ENCODE data around the gene KLHDC4.

Gene KLHDC4

GRCh38 chr16:87698676-87699199, 67.0 kb downstream of the KLHDC4 start:
- Histone ChIP-seq H3K27me3 (ENCODE audit: control insufficient read depth, insufficient read depth, low read length) (no peaks in the 10 kb centered on the region), H3K36me3 (ENCODE audit: control insufficient read depth, insufficient read depth, low read length) (peaks cover 61% of the 10 kb centered on the region), H3K4me3 (ENCODE audit: low read depth, low read length) (no peak overlapping the region), H3K4me1 (ENCODE audit: control insufficient read depth, insufficient read depth, low read length) (no peaks in the 10 kb centered on the region), H3K9ac (ENCODE audit: low read depth, low read length) (no peak overlapping the region), H3K9me3 (ENCODE audit: control insufficient read depth, insufficient read depth, low read length) (no peaks in the 10 kb centered on the region)

GRCh38 chr16:87698241-87698640, 67.5 kb downstream of the KLHDC4 start:
- Histone ChIP-seq H3K27me3 (ENCODE audit: control insufficient read depth, insufficient read depth, low read length) (no peaks in the 10 kb centered on the region), H3K4me1 (ENCODE audit: control insufficient read depth, insufficient read depth, low read length) (no peaks in the 10 kb centered on the region), H3K4me3 (ENCODE audit: low read depth, low read length) (no peak overlapping the region), H3K9ac (ENCODE audit: low read depth, low read length) (no peak overlapping the region), H3K9me3 (ENCODE audit: control insufficient read depth, insufficient read depth, low read length) (no peaks in the 10 kb centered on the region), H3K36me3 (ENCODE audit: control insufficient read depth, insufficient read depth, low read length) (peaks cover 58% of the 10 kb centered on the region)

- Histone ChIP-seq H3K27me3 (ENCODE audit: control insufficient read depth, insufficient read depth, low read length) (no peaks in the 10 kb centered on the region), H3K9me3 (ENCODE audit: control insufficient read depth, insufficient read depth, low read length) (no peaks in the 10 kb centered on the region), H3K4me1 (ENCODE audit: control insufficient read depth, insufficient read depth, low read length) (no peaks in the 10 kb centered on the region), H3K9ac (ENCODE audit: low read depth, low read length) (no peak overlapping the region), H3K4me3 (ENCODE audit: low read depth, low read length) (no peak overlapping the region), H3K36me3 (ENCODE audit: control insufficient read depth, insufficient read depth, low read length) (peaks cover 56% of the 10 kb centered on the region)
These were observed 68.0 kb downstream of the KLHDC4 start for GRCh38 chr16:87697792-87698191.

- no peaks in the 10 kb centered on the region for H3K27me3 ChIP-seq (ENCODE audit: control insufficient read depth, insufficient read depth, low read length)
- H3K9ac ChIP-seq (ENCODE audit: low read depth, low read length) = no peak overlapping the region
- H3K9me3 ChIP-seq (ENCODE audit: control insufficient read depth, insufficient read depth, low read length) = no peaks in the 10 kb centered on the region
- no peak overlapping the region for H3K4me3 ChIP-seq (ENCODE audit: low read depth, low read length)
- H3K4me1 ChIP-seq (ENCODE audit: control insufficient read depth, insufficient read depth, low read length) = no peaks in the 10 kb centered on the region
- peaks cover 55% of the 10 kb centered on the region for H3K36me3 ChIP-seq (ENCODE audit: control insufficient read depth, insufficient read depth, low read length)
These were observed 68.5 kb downstream of the KLHDC4 start for GRCh38 chr16:87697256-87697655.

GRCh38 chr16:87696726-87697125, 69.1 kb downstream of the KLHDC4 start:
- Histone ChIP-seq H3K36me3 (ENCODE audit: control insufficient read depth, insufficient read depth, low read length) (peaks cover 52% of the 10 kb centered on the region), H3K27me3 (ENCODE audit: control insufficient read depth, insufficient read depth, low read length) (no peaks in the 10 kb centered on the region), H3K4me3 (ENCODE audit: low read depth, low read length) (no peak overlapping the region), H3K9ac (ENCODE audit: low read depth, low read length) (no peak overlapping the region), H3K9me3 (ENCODE audit: control insufficient read depth, insufficient read depth, low read length) (no peaks in the 10 kb centered on the region), H3K4me1 (ENCODE audit: control insufficient read depth, insufficient read depth, low read length) (no peaks in the 10 kb centered on the region)

- Histone ChIP-seq H3K9me3 (ENCODE audit: control insufficient read depth, insufficient read depth, low read length) (no peaks in the 10 kb centered on the region), H3K4me3 (ENCODE audit: low read depth, low read length) (no peak overlapping the region), H3K36me3 (ENCODE audit: control insufficient read depth, insufficient read depth, low read length) (peaks cover 44% of the 10 kb centered on the region), H3K27me3 (ENCODE audit: control insufficient read depth, insufficient read depth, low read length) (no peaks in the 10 kb centered on the region), H3K4me1 (ENCODE audit: control insufficient read depth, insufficient read depth, low read length) (no peaks in the 10 kb centered on the region), H3K9ac (ENCODE audit: low read depth, low read length) (no peak overlapping the region)
These were observed 70.3 kb downstream of the KLHDC4 start for GRCh38 chr16:87695534-87695933.

- H3K9ac ChIP-seq (ENCODE audit: low read depth, low read length) = no peak overlapping the region
- H3K36me3 ChIP-seq (ENCODE audit: control insufficient read depth, insufficient read depth, low read length) = peaks cover 50% of the 10 kb centered on the region
- no peaks in the 10 kb centered on the region for H3K4me1 ChIP-seq (ENCODE audit: control insufficient read depth, insufficient read depth, low read length)
- no peaks in the 10 kb centered on the region for H3K27me3 ChIP-seq (ENCODE audit: control insufficient read depth, insufficient read depth, low read length)
- no peaks in the 10 kb centered on the region for H3K9me3 ChIP-seq (ENCODE audit: control insufficient read depth, insufficient read depth, low read length)
- no peak overlapping the region for H3K4me3 ChIP-seq (ENCODE audit: low read depth, low read length)
These were observed 71.2 kb downstream of the KLHDC4 start for GRCh38 chr16:87694441-87695125.

GRCh38 chr16:87693827-87694226, 72.0 kb downstream of the KLHDC4 start:
- Histone ChIP-seq H3K4me3 (ENCODE audit: low read depth, low read length) (no peak overlapping the region), H3K27me3 (ENCODE audit: control insufficient read depth, insufficient read depth, low read length) (no peaks in the 10 kb centered on the region), H3K9ac (ENCODE audit: low read depth, low read length) (no peak overlapping the region), H3K9me3 (ENCODE audit: control insufficient read depth, insufficient read depth, low read length) (no peaks in the 10 kb centered on the region), H3K36me3 (ENCODE audit: control insufficient read depth, insufficient read depth, low read length) (peaks cover 46% of the 10 kb centered on the region), H3K4me1 (ENCODE audit: control insufficient read depth, insufficient read depth, low read length) (no peaks in the 10 kb centered on the region)

GRCh38 chr16:87692756-87693155, 73.0 kb downstream of the KLHDC4 start:
- no peak overlapping the region for H3K9ac ChIP-seq (ENCODE audit: low read depth, low read length)
- no peaks in the 10 kb centered on the region for H3K4me1 ChIP-seq (ENCODE audit: control insufficient read depth, insufficient read depth, low read length)
- peaks cover 38% of the 10 kb centered on the region for H3K36me3 ChIP-seq (ENCODE audit: control insufficient read depth, insufficient read depth, low read length)
- H3K27me3 ChIP-seq (ENCODE audit: control insufficient read depth, insufficient read depth, low read length) = no peaks in the 10 kb centered on the region
- H3K9me3 ChIP-seq (ENCODE audit: control insufficient read depth, insufficient read depth, low read length) = no peaks in the 10 kb centered on the region
- no peak overlapping the region for H3K4me3 ChIP-seq (ENCODE audit: low read depth, low read length)

GRCh38 chr16:87692176-87692575, 73.6 kb downstream of the KLHDC4 start:
- no peaks in the 10 kb centered on the region for H3K4me1 ChIP-seq (ENCODE audit: control insufficient read depth, insufficient read depth, low read length)
- peaks cover 35% of the 10 kb centered on the region for H3K36me3 ChIP-seq (ENCODE audit: control insufficient read depth, insufficient read depth, low read length)
- no peaks in the 10 kb centered on the region for H3K27me3 ChIP-seq (ENCODE audit: control insufficient read depth, insufficient read depth, low read length)
- H3K4me3 ChIP-seq (ENCODE audit: low read depth, low read length) = no peak overlapping the region
- no peaks in the 10 kb centered on the region for H3K9me3 ChIP-seq (ENCODE audit: control insufficient read depth, insufficient read depth, low read length)
- H3K9ac ChIP-seq (ENCODE audit: low read depth, low read length) = no peak overlapping the region

- Histone ChIP-seq H3K4me3 (ENCODE audit: low read depth, low read length) (no peak overlapping the region), H3K27me3 (ENCODE audit: control insufficient read depth, insufficient read depth, low read length) (no peaks in the 10 kb centered on the region), H3K4me1 (ENCODE audit: control insufficient read depth, insufficient read depth, low read length) (no peaks in the 10 kb centered on the region), H3K9ac (ENCODE audit: low read depth, low read length) (no peak overlapping the region), H3K36me3 (ENCODE audit: control insufficient read depth, insufficient read depth, low read length) (peaks cover 30% of the 10 kb centered on the region), H3K9me3 (ENCODE audit: control insufficient read depth, insufficient read depth, low read length) (no peaks in the 10 kb centered on the region)
These were observed 74.1 kb downstream of the KLHDC4 start for GRCh38 chr16:87691686-87692079.

GRCh38 chr16:87690911-87691685, 74.7 kb downstream of the KLHDC4 start:
- Histone ChIP-seq H3K4me3 (ENCODE audit: low read depth, low read length) (no peak overlapping the region), H3K27me3 (ENCODE audit: control insufficient read depth, insufficient read depth, low read length) (no peaks in the 10 kb centered on the region), H3K9me3 (ENCODE audit: control insufficient read depth, insufficient read depth, low read length) (no peaks in the 10 kb centered on the region), H3K4me1 (ENCODE audit: control insufficient read depth, insufficient read depth, low read length) (no peaks in the 10 kb centered on the region), H3K36me3 (ENCODE audit: control insufficient read depth, insufficient read depth, low read length) (peaks cover 30% of the 10 kb centered on the region), H3K9ac (ENCODE audit: low read depth, low read length) (no peak overlapping the region)

Data from iPS-15b (cell line).